ENCODE data around the gene SPECC1. TPM values are rescaled to one million over a fixed set of nuclear protein-coding genes. Genes with fewer than 3 reads are reported as not detected.

Gene SPECC1
- total and polyA plus RNA-seq, 2 of the 4 experiments (the other 2 are of a cell fraction): 16.9 to 26.2 TPM

DNA sequence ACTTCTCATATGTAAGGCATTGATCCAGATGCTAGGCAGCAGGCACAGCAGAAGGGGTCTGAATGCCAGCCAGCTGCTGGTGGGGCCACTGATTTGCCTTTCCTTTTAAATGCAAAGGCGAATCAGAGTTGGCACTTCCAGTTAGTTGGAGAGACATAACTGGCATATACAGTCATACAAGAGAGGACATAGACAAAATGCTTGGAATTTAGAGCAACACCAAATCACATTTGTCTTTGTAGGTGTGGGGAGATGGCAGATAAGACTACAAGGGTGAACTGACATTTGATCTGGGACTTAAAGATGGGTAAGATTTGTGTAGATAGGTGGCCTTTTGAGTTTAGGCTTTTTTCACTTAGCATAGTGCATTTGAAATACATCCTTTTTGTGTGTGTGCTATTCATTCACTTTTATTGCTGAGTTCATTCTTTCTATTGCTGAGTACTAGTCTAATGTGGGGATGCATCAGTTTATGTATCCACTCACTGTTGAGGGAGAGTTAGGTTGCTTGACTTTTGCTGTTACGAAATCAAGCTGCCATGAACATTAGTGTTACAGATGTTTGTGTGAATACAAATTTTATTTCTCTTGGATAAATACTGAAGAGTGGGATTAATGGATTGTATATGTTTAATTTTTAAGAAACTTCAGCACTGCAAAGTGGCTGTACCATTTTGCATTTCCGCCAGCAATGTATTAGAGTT lies 74.1 kb downstream of the SPECC1 start:
- Histone ChIP-seq H2BK20ac (ENCODE audit: low read depth, low read length) (no peak overlapping the region), H2AK5ac (ENCODE audit: low read depth, low read length) (no peak overlapping the region), H3K36me3 (ENCODE audit: control insufficient read depth, insufficient read depth, low read length) (no peaks in the 10 kb centered on the region), H4K8ac (ENCODE audit: low read depth in 2 of 2, low read length in 2 of 2) (no peak overlapping the region), H4K20me1 (ENCODE audit: insufficient read depth, low read length) (no peaks in the 10 kb centered on the region), H3K23ac (ENCODE audit: low read depth, low read length) (no peak overlapping the region), H3K27me3 (ENCODE audit: control insufficient read depth, insufficient read depth, low read length) (peaks cover 28% of the 10 kb centered on the region), H3K4me3 (ENCODE audit: insufficient read depth, low read depth, low read length) (no peak overlapping the region), H3K9me3 (ENCODE audit: control insufficient read depth, insufficient read depth, low read length) (no peaks in the 10 kb centered on the region; the same call in 1 of the 2 replicates), H3K56ac (ENCODE audit: extremely low read depth, insufficient read depth, low read length) (no peak overlapping the region), H3K9me1 (ENCODE audit: insufficient read depth, low read length) (no peaks in the 10 kb centered on the region), H3K14ac (replicated peaks; ENCODE audit: low read depth, low read length) (no peak overlapping the region), H2AFZ (replicated peaks; ENCODE audit: low read length, poor library complexity) (no peak overlapping the region), H2BK120ac (ENCODE audit: low read depth, low read length) (no peak overlapping the region), H3K9ac (ENCODE audit: low read depth, low read length) (no peak overlapping the region), H3K18ac (ENCODE audit: low read depth, low read length) (no peak overlapping the region; the same call in 1 of the 2 replicates), H3K4me2 (ENCODE audit: low read depth, low read length) (no peak overlapping the region), H2AK9ac (replicated peaks; ENCODE audit: low read depth, low read length, poor library complexity) (no peak overlapping the region), H3K79me1 (ENCODE audit: low read depth in 1 of 2, low read length in 2 of 2) (no peaks in the 10 kb centered on the region), H3K27ac (ENCODE audit: insufficient read depth, low read length) (no peak overlapping the region), H4K5ac (ENCODE audit: low read depth, low read length) (no peak overlapping the region), H2BK15ac (ENCODE audit: low read depth, low read length) (no peak overlapping the region), H3K4ac (ENCODE audit: low read depth, low read length) (no peak overlapping the region), H3K4me1 (ENCODE audit: control insufficient read depth, insufficient read depth, low read length) (peaks cover 3% of the 10 kb centered on the region; the same call in 1 of the 2 replicates), H4K91ac (ENCODE audit: insufficient read depth, low read depth, low read length) (no peak overlapping the region), H2BK5ac (ENCODE audit: low read depth, low read length, poor library complexity, severe bottlenecking) (no peak overlapping the region)
- TF ChIP-seq CEBPB (IDR thresholded peaks at IDR 0.05; ENCODE audit: low read depth, low read length): peak; percentile 59
- TF ChIP-seq, protein P1, sequence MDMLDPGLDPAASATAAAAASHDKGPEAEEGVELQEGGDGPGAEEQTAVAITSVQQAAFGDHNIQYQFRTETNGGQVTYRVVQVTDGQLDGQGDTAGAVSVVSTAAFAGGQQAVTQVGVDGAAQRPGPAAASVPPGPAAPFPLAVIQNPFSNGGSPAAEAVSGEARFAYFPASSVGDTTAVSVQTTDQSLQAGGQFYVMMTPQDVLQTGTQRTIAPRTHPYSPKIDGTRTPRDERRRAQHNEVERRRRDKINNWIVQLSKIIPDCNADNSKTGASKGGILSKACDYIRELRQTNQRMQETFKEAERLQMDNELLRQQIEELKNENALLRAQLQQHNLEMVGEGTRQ (IDR thresholded peaks at IDR 0.05; ENCODE audit: low read depth, low read length): no peak
- WGBS, 2 experiments (ENCODE audit: extremely low coverage in 2 of 2, insufficient read length in 1 of 2): no CpG with 5 or more reads among the region's 3 CpGs
- no TSS peak for BruUV-seq (replicated peaks)
- dilution Hi-C loops (cut with HindIII; ENCODE audit: low sequenced_read_pairs, unreplicated experiment) (no loop called here), intact Hi-C loops (cut with micrococcal nuclease) (no loop called here), in situ Hi-C loops (cut with MboI; ENCODE audit: low sequenced_read_pairs) (no loop called here)
- ATAC-seq (ENCODE audit: low read depth): peak; percentile 59
- ChIA-PET POLR2A (ENCODE audit: unreplicated experiment) (no interaction called here), CTCF (no interaction called here)
- DNase-seq: peak; percentile 49

Measured in IMR-90 (cell line).